ELR (cell line): ENCODE measurements around the gene GTPBP1.
A peak's percentile ranks its signal among the peaks of the same experiment; 100 is the strongest.

ENCODE experiments used
- DNase-seq: peaks from one replicate; pipeline ENCODE4 v3.0.0-alpha.2; 2015; ENCODE audit warnings: low read depth

The GTPBP1 gene

DNA sequence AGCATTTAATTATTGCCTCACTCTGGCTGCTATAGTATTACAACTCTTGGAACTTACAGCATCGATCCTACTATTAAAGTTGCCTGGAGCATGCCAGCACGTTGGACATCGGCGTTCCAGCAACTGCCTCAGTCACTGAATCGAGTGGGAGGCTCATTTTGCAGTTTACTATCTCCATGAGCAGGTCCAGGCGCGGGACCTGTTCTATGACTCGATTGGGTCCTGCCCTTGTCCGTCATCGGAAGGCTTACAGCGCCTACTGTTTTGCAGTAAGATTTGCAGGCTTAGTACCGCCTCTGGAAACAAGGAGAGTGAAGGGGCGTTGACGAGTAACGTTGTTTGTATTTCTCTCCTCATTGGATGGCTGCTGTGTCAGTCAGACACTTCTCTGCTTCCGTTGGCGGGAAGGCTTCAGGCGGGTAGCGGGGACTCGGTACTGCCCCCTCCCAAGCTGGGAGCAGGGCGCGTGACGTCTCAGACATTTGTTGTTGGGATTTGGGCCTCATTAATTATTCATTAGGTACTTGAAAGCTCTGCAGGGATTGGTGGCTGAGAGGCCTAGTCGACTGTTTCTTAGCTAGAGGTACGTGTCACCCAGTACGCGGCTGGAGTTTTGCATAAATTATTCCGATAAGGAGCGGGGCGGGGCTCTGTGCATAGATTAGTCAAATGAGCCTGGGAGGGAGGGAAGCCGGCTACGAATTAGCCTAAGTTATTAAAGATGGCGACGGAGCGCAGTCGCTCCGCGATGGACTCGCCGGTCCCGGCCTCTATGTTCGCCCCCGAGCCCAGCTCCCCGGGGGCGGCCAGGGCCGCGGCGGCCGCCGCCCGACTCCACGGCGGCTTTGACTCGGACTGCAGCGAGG lies at the start of gene GTPBP1:
Gene GTPBP1 (plus strand): TSS at position 710 of the 866 bp plus-strand sequence. CDS start 12 bp downstream, at position 722.
- peak; percentile 100 for DNase-seq

DNA sequence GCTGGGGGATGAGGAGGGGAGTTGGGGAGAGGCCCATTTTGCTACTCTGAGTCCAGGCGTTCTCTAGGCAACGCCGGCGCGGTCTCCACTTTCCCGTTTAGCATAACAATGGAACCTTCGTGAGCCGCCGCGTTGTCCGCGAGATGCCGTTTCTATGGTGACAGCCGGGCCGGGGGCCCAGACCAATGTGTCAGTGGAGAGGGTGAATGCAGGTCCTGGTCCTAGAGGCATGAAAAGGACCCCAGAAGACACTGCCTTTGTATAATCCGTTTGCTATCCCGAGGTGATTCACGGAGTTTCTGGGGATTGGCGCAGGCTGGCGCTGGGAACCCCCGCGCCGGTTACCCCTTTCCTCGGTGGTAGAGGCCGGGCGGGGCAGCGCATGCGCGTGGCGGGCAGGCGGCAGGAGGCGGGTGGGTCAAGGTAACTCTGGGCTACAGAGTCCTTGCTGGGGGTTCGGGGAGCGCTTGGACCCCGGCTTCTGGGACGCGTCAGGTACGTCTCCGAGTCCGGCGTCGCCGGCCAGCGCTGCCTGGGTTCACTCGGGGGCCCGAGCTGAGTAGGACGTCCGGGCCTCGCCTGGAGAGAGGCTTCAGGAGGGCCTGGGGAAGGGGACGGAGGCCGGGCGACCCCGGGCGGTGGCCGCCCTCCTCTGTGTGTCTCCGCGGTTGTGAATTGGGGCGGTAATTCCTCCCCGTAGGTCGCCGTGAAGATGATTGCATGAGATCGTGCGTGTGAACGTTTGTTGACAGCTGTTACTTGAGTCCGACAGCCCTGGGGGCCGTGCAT lies 49.3 kb upstream of the GTPBP1 start, which contains the start of the genes CBY1 and FAM227A:
Gene CBY1 (plus strand): TSS at position 383 of the 789 bp plus-strand sequence. CDS start 11,417 bp downstream, outside the sequence.
Gene FAM227A (minus strand): TSS at position 137 of the 789 bp plus-strand sequence. CDS start 6,224 bp downstream, outside the sequence.
- peak; percentile 93 for DNase-seq

DNA sequence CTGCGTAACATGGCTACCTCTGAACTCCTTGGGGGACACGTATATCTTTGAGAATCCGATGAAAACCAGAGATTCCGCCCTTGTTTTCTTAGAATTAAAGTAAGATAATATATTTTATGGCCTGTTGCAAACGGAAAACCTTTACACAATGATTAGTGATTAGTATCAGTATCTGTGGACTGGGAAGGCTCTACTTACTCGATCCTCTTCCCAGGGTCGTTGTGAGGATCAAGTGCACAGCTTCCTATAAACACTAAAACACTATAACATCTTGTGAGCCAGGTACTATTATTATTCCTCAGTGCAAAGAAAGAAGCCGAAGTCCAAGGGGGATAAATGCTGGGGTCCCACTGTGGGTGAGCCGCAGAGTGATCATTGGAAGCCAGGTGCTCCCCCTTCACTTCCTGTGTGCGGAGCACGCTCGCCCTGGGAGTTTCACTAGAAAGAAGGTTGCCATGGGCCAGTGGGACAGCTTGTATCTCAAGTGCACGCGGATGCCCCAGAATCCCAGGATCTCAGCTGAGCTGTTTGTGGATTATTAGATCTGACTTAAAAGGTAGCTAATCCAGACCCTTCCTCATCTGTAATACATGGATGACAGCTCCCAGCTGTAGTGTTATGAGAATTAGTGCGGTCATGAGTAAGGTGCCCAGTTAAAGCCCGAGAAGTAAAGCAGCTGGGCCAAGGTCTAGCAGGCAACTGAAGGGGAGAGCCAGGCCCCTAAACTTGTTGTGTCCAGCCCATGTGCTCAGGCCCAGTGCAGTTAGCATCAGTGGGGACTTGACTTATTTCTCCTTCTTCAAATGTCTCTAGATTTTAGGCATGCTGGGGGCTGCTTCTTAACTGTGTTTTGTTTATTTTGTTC lies 48.5 kb upstream of the GTPBP1 start:
- DNase-seq, result peak; percentile 52

DNA sequence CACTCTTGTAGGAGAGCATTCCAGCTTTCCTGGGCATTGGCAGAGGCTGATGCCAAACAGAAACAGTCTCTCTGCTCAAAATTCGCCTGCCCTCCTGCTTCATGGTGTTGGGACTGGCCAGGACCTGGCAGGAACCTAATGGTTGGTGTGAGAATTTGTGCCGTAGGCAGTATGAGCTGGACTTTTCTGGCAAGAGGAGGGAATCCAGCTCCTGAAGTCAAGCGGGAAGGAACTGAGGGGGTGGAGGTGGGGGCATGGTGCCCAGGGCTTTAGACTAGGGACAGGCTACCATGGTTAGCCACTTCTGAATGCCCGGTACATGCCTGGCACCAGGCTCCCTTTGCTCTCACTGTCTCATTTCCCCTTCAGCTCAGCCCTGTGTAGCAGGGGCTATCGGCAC lies 30.9 kb upstream of the GTPBP1 start:
- no peak for DNase-seq

DNA sequence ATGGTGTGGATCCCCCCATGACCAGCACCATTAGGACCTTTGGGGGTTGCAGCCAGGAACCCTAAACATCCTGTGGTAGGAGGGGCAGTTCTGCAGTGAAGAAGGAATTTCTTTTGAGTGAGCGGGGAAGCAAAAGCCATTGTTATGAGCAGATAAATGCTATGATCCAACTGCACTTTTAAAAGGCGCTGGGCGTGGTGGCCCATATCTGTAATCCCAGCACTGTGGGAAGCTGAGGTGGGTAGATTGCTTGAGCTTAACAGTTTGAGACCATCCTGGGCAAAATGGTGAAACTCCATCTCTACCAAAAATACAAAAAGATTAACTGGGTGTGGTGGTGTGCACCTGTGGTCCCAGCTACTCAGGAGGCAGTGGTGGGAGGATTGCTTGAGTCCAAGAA lies 29.9 kb upstream of the GTPBP1 start:
- DNase-seq, result no peak

DNA sequence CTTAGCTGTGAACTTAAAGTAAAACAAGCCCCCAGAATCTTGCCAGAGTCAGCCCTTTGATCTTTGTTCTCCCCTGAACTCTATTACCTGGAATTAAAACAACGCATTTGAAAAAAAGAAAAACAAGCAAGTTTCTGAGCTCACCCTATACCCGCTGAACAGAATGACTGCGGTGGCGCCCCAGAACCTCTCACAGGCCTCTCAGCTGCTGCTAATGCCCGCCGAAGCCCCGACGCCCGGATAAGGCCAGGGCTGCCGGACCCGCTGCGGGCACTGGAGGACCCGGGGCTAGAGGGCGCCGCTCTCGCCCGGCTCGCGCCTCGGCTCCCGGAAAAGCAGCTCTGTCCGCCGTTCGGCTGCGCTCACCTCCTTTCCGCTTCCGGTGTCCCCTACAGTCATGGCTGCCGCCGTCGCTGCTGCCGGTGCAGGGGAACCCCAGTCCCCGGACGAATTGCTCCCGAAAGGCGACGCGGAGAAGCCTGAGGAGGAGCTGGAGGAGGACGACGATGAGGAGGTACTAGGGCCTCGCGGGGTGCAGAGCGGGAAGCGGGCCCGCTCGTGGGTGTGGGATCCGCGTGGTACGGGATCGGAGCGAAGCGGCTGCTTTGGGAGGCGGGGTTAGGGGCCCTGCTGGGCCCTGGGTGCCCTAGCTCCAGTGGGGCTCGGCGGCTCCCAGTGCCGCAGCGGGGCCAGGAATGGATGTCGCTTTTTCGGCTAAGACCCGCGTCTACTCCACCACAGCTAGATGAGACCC lies 24.0 kb upstream of the GTPBP1 start, which contains the start of gene TOMM22:
Gene TOMM22 (plus strand): TSS at position 376 of the 754 bp plus-strand sequence. CDS start 22 bp downstream, at position 398.
- peak; percentile 91 for DNase-seq

DNA sequence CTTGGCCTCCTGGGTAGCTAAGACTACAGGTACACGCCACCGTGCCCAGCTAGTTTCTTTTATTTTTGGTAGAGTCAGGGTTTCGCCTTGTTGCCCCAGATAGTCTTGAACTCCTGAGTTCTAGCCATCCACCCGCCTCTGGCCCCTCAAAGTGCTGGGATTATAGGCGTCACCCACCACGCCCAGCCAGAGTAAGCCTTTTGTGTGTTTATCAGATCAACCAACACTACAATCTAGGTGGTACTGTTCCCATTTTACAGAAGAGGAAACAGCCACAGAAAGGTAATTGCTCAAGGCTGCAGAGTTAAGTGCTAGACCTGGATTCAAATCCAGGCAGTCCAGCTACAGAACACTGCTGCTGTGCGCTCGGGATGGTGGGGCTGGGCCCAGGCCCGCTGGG lies 20.8 kb upstream of the GTPBP1 start:
- no peak for DNase-seq

DNA sequence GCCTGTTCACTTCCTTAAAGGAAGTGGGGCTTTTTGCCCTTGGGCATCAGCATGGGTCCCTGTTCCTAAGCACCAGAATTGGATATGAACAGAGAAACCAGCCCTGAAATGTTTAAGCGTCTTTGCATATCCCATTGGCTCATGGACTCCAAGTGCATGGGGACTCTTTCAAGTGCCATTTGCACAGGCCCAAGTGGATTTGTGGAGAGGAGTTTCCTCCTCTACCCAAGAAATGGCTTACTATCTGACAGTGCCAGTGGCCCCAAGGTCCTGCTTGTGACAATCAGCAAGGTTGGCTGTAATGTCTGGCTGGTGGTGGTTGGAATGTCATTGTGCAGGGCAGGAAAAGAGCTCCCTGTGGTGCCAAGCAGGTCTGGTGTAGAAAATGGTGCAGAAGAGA lies 20.0 kb upstream of the GTPBP1 start:
- no peak for DNase-seq

DNA sequence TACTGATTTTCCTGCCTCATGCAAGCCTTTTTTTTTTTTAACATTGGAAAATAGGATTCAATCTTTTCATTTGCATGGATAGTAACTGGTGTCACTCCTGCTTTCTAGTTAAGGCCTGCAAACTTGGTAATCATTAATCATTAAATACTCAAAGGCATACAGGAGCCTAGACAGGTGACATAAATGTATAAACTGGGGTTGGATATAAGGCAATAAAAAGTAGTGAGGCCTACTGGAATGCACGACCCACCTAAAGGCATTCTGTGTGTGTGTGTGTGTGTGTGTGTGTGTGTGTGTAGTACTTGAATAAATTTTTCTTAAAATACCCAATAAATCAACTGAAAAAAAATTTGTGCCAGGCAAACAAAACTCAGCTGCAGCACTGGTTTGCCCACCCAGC lies 16.1 kb upstream of the GTPBP1 start:
- no peak for DNase-seq

DNA sequence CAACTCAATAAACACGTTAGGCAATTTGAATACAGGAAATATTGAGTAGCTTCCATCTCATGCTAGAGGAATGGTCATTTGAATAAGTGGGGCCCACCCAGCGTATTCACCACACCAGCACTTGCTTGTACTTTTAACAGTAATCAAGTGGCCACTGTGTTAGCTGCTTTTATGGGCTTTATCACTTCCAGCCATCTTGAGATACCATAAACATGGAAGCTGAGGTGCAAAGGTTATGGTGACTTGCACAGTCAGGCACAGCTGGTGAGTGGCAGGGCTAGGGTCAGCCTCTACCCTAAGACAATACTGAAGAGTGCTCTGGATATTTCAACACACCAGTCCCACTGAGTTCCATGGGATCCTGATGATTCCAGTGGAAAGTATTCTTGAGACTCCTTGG lies 11.7 kb upstream of the GTPBP1 start:
- peak; percentile 30 for DNase-seq

DNA sequence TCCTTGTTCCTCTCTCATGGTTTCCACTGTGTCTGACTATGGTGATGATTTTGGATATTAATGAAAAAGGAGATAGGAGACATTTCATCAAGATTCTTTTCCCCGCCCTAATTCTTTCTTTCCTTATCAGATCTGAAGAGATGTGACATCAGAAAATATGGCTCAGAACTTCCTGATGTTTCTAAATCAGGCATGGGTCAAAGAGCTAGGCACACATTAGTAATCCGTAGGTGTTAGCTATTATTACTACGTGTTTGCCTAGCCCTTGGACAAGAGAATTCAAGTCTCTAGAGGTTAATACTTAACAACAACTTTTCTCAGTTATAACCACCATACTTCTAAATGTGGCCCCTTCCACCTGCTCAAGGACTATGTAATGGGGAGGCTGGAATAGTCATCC lies 10.8 kb upstream of the GTPBP1 start:
- no peak for DNase-seq

DNA sequence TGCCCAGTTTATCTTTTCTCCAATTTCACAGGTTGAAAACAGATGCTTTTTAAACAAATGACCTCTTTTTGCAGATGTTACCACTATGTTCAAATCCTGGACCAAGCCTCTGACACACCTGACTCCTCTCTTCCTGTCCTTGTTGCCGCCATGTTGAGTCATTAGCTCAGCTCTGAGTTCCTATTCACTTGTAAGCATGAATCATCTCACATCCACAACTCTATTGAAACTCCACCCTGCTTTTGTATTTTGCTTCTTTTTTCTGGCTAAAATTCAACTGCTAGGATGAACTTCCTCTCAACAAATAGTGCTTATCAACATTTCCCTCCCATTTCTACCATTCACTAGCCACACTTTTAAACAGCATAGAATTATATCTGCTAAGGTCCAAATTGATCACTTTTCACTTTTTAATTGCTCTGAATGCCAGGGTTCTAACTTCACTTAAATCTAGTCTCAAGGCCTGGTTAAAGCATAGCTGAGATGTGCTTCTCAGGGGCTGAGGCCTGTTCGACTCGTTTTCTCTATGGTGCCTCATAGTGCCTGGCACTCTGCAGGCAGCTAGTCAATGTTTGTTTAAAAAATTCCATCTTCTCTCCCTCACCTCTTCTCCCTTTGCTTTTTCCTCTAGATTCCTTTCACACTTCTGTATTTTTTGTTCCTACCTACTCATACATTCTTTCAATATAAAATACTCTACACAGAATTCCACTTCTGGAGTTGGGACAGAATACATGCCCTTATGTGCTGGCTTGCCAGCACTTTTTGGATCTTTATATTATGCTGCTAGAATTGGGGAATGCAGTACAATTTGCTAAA lies 8.9 kb upstream of the GTPBP1 start:
- DNase-seq, result peak; percentile 95

DNA sequence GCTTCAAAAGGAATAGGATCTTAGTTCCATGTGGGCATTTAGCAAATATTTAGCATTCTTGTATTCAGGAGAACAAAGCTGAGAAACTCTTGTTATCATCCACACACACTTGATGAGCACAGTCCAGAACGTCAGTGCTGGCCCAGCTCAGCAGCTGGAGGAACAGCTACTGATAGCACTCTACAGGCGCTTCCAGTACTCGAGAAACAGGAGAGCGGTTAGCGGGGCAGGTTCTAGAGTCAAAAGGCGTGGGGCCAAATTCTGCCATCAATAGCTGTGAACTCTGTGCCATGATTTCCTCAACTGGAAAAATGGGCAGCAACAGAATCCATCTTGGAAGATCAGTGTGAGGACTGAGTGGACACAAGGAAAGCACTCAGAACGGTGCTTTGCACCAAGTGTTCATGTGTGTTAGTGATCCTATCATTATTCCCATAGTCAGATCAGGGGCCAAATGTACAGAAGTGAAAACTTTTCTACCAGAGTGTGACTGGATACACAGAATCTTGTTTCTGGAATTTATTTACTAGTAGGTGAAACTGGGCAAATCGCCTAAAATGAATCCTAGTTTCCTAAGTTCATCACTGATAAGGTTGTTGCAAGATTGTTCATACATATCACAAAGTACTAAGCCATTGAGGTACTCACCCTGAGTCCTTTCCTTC lies 8.2 kb upstream of the GTPBP1 start:
- DNase-seq, result peak; percentile 14

DNA sequence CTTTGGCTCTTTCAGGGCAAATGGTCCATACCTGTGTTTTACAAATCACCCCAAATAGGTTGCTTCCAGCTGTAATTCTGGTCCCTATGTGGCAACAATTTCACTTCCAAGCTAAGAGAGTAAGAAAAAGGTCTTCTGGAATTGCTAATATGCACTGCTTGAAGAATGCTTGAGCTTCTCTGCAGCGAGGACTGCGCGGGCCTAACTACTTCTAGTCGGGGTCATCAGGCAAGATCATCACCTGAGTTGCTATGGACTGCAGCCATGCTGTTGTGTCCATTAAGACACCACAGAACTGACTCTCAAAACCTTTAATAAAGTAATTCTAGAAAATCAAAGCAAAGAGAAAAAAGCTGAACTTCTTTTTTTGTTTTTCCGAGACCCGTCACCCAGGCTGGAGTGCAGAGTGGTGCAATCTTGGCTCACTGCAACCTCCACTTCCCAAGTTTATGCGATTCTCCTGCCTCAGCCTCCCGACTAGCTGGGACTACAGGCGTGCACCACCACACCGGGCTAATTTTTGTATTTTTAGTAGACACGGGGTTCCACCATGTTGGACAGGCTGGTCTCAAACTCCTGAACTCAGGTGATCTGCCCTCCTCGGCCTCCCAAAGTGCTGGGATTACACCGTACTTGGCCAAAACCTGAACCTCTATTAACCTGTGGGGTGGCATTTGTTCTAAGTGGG lies 7.2 kb upstream of the GTPBP1 start:
- peak; percentile 7 for DNase-seq

DNA sequence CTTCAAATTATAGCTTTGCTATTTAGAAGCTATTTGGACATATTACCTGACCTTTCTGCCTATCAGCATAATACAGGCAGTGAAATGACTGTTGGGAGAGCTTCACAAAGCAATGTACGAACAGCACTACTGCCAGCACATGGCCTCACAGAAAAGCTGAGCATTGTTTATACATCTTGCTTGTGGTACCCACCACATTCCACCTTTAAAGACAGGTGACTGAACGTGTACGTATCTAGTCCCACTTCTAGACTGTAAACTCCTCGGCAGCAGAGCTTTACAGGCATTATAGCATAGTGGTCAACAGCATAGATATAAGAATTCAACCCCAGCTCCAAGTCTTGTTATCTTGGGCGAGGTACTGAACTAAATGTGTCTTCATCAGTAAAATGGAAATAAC lies 6.6 kb upstream of the GTPBP1 start:
- peak; percentile 8 for DNase-seq

DNA sequence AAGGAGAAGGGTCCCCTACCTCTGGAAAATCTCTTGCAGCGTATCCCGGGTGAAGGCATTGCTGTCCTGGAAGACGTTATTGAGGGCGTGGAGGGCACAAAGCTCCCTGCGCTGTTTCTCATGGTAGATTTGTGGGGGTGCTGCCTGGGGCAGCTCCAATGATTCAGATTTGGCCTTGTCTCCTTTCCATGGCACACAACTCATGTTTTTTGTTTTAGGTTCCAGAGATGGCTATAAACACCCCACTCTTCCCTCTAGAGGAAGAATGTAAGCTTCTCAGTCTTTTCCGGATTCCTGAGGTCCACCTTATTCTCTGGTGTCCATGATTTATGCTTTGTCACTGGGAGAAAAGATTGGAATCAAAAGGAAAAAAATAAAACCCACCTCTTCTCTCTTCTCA lies 6.0 kb upstream of the GTPBP1 start:
- DNase-seq, result peak; percentile 73

DNA sequence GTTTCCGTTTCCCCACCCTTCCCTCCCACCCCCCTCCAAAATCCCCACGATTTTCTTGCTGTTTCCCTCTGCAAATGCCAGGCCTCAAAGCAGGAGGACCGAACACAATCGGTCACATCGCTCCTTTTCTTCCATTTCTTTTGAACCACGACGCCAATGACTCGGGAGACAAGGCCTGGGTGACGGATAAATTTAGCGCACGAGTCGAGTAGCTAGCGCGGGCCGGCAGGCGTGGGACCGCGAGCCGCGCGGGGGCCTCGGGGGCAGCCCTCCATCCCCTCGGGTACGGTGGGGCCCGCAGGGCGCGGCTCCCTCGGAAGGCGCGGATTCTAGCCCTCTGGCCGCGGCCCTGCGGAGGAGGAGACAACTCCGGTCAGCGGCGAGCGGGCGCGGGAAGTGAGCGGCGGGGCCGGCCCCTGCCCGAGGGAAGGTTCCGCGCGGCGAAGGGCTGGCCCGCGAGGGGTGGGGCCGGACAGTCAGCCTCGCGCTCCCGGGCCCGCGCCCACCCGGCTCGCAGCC lies 5.4 kb upstream of the GTPBP1 start:
- DNase-seq, result peak; percentile 78

DNA sequence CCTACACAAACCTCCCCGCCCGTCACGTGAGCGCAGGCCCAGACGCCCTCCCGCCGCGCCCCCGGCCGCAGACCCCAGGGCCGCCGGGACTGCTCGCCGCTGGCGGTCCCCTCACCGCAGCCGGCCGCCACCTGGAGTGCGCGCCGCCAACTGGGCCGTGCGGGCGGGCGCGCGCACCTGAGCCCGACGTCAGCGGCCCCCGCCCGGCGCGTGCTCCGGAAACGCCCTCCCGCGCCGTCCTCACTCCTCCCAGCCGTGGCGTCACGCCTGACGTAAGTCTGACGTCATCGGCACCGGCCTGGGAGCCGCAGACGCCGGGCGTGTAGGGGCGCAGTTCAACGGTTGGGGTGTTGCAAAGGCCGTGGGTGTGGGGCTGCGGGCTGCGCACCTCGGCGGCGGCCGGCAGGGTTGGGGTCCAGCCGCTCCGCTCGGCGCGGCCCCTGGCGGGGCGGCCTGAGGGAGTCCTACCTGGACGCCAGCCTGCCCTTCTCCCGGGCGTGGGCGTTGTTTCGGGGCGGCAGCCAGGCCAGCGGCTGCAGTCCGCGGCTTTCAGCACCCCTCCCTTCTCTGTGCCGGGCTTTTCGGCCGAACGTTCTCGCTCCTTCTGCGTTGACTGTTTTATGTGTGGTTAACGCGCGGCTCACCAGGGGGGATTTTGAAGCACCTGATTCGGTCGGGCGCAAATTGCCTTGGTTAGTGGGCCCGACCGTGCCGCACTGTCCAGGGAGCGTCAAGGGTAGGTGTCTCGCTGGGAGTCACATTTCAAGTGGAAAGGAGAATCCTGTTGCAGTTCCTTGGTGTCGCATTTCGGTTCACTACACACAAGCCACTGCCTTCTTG lies 4.7 kb upstream of the GTPBP1 start, which contains the start of gene JOSD1:
Gene JOSD1 (minus strand): TSS at position 155 of the 840 bp plus-strand sequence. CDS start 956 bp downstream, outside the sequence.
- DNase-seq, result peak; percentile 96
